ENCODE data around the gene DHRS3. TPM values are rescaled to one million over a fixed set of nuclear protein-coding genes. Genes with fewer than 3 reads are reported as not detected.

Gene DHRS3
- total RNA-seq, 1 experiment from 2014 or later = 37.7 TPM

DNA sequence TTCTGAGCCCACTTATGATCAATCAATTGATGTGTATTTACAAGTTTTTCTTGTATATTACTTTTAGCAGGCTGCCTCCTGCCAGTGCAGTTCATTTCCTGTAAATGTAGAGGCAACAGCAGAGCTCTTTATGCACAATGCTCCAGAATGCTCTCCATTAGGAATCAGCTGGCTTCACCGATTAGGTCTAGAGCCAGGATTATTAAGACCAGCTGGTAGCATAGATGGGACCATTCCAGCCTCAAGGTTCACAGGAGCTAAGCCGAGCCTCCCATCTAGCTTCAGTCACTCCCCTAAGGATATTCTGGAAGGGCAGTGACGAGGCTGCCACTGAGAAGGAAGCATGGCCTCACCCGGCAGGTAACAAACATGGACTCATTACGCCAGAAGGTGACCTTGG, 36.8 kb downstream of the DHRS3 start (continued):
- TF ChIP-seq, protein P1, sequence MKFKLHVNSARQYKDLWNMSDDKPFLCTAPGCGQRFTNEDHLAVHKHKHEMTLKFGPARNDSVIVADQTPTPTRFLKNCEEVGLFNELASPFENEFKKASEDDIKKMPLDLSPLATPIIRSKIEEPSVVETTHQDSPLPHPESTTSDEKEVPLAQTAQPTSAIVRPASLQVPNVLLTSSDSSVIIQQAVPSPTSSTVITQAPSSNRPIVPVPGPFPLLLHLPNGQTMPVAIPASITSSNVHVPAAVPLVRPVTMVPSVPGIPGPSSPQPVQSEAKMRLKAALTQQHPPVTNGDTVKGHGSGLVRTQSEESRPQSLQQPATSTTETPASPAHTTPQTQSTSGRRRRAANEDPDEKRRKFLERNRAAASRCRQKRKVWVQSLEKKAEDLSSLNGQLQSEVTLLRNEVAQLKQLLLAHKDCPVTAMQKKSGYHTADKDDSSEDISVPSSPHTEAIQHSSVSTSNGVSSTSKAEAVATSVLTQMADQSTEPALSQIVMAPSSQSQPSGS (CRISPR knock-in tag; IDR thresholded peaks at IDR 0.05; ENCODE audit: borderline replicate concordance, low read depth) = no peak
- TF ChIP-seq EMX1 (CRISPR knock-in tag; IDR thresholded peaks at IDR 0.05) (no peak), ZNF138 (CRISPR knock-in tag; conservative IDR thresholded peaks at IDR 0.05) (no peak), TEAD1 (CRISPR knock-in tag; IDR thresholded peaks at IDR 0.05) (no peak), ZNF423 (CRISPR knock-in tag; IDR thresholded peaks at IDR 0.05) (no peak), FOXK1 (CRISPR knock-in tag; IDR thresholded peaks at IDR 0.05) (no peak), OVOL2 (CRISPR knock-in tag; IDR thresholded peaks at IDR 0.05; ENCODE audit: borderline replicate concordance) (no peak), KAT7 (CRISPR knock-in tag; IDR thresholded peaks at IDR 0.05; ENCODE audit: borderline replicate concordance) (no peak), GABPB1 (CRISPR knock-in tag; IDR thresholded peaks at IDR 0.05) (no peak), RELA (CRISPR knock-in tag; IDR thresholded peaks at IDR 0.05; ENCODE audit: borderline replicate concordance) (no peak)
- TF ChIP-seq, protein P2, sequence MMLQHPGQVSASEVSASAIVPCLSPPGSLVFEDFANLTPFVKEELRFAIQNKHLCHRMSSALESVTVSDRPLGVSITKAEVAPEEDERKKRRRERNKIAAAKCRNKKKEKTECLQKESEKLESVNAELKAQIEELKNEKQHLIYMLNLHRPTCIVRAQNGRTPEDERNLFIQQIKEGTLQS (CRISPR knock-in tag; conservative IDR thresholded peaks at IDR 0.05) = no peak

DNA sequence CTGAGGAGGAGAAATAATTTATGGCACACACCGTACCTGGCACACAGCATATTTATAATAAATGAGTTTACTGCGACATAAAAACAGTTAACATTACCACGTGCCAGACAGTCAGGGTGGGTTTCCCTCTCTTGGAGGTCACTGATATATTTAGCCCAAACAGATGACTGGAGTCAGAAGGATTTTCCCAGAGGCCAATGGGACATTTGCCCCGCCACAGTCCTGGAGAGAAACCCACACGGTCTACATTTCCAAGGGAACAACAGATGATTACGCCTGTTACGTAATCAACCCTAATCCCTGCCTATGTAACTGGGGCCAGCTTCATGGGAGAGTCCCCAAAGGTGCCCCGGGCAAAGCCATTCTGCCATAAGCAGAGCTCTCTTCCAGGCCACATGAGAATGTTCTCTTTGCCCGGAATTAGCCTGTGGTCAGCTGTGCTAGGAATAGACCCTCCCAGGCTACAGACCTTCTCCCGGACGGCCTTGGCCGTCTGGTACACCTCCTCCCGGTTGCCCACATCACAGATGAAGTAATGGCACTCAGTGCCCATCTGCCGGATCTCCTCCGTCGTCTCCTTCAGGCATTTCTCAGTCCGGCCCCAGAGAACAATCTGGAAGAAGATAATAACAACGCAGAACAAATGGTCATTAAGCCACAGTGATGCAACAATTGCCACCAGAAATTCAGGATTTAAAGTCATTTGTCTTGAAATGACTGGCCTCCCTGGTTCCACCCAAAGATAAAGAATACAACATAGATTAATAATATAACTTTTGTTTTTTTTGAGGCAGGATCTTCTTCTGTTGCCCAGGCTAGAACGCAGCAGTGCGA, 37.7 kb downstream of the DHRS3 start:
- H3K9me3 Mint-ChIP-seq = peaks cover 3% of the 10 kb centered on the region; the same call in 1 of the 2 replicates
- peaks cover 6% of the 10 kb centered on the region for H3K4me1 Mint-ChIP-seq
- ATAC-seq = no peak
- H3K4me3 Mint-ChIP-seq = no peak overlapping the region
- peaks cover 9% of the 10 kb centered on the region for H3K36me3 Mint-ChIP-seq
- DNase-seq (ENCODE audit: low spot score) = no peak
- TF ChIP-seq JAZF1 (CRISPR knock-in tag; IDR thresholded peaks at IDR 0.05) = no peak
- TF ChIP-seq, protein P3, sequence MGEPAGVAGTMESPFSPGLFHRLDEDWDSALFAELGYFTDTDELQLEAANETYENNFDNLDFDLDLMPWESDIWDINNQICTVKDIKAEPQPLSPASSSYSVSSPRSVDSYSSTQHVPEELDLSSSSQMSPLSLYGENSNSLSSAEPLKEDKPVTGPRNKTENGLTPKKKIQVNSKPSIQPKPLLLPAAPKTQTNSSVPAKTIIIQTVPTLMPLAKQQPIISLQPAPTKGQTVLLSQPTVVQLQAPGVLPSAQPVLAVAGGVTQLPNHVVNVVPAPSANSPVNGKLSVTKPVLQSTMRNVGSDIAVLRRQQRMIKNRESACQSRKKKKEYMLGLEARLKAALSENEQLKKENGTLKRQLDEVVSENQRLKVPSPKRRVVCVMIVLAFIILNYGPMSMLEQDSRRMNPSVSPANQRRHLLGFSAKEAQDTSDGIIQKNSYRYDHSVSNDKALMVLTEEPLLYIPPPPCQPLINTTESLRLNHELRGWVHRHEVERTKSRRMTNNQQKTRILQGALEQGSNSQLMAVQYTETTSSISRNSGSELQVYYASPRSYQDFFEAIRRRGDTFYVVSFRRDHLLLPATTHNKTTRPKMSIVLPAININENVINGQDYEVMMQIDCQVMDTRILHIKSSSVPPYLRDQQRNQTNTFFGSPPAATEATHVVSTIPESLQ (CRISPR knock-in tag; IDR thresholded peaks at IDR 0.05) = no peak
- no peak overlapping the region for H3K27ac Mint-ChIP-seq
- POLR2A ChIA-PET = no interaction called here
- CTCF ChIA-PET = no interaction called here
- H3K27me3 Mint-ChIP-seq (ENCODE audit: low read depth) = no peaks in the 10 kb centered on the region

DNA sequence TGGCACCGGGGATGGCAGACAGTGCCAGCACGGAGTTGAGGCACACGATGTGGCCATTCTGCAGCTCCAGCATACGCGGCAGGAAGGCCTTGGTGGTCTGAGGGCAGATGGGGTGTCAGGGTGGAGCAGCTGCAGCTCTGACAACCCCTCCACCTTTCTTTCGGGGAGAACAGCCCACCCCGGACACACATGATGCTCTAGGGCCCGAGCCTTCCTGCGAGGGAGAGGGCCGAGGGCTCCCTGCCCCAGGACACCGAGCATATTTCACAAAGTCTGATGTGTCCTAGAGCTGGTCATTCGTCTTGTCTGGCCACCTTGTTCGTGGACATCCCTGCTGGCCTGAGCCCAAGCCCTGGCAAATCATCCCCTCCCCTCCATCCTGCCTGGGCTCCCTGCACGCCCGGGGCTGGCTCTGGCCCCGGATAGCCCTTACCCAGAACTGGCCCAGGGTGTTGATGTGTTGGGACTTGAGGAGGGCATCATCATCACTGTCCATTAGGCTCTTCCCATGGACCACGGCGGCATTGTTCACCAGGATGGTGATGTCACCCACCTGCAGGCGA, 39.1 kb downstream of the DHRS3 start:
- ATAC-seq (no peak), DNase-seq (ENCODE audit: low spot score) (no peak)
- peaks cover 6% of the 10 kb centered on the region for H3K4me1 Mint-ChIP-seq
- peaks cover 3% of the 10 kb centered on the region; the same call in 1 of the 2 replicates for H3K9me3 Mint-ChIP-seq
- no peaks in the 10 kb centered on the region for H3K27me3 Mint-ChIP-seq (ENCODE audit: low read depth)
- ChIA-PET CTCF (no interaction called here), POLR2A (no interaction called here)
- peaks cover 12% of the 10 kb centered on the region for H3K36me3 Mint-ChIP-seq
- no peak overlapping the region for H3K4me3 Mint-ChIP-seq
- no peak for TF ChIP-seq MYBL2 (CRISPR knock-in tag; IDR thresholded peaks at IDR 0.05)
- TF ChIP-seq ZBTB21 (CRISPR knock-in tag; IDR thresholded peaks at IDR 0.05; ENCODE audit: borderline replicate concordance) = no peak
- TF ChIP-seq, protein P4, sequence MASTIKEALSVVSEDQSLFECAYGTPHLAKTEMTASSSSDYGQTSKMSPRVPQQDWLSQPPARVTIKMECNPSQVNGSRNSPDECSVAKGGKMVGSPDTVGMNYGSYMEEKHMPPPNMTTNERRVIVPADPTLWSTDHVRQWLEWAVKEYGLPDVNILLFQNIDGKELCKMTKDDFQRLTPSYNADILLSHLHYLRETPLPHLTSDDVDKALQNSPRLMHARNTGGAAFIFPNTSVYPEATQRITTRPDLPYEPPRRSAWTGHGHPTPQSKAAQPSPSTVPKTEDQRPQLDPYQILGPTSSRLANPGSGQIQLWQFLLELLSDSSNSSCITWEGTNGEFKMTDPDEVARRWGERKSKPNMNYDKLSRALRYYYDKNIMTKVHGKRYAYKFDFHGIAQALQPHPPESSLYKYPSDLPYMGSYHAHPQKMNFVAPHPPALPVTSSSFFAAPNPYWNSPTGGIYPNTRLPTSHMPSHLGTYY (CRISPR knock-in tag; IDR thresholded peaks at IDR 0.05) = no peak
- TF ChIP-seq MXD4 (CRISPR knock-in tag; IDR thresholded peaks at IDR 0.05; ENCODE audit: borderline replicate concordance) = no peak
- TF ChIP-seq HMGA2 (CRISPR knock-in tag; IDR thresholded peaks at IDR 0.05) = no peak
- TF ChIP-seq, protein P2 (CRISPR knock-in tag; conservative IDR thresholded peaks at IDR 0.05) = no peak
- TF ChIP-seq KAT7 (CRISPR knock-in tag; IDR thresholded peaks at IDR 0.05; ENCODE audit: borderline replicate concordance) = no peak
- TF ChIP-seq, protein P5, sequence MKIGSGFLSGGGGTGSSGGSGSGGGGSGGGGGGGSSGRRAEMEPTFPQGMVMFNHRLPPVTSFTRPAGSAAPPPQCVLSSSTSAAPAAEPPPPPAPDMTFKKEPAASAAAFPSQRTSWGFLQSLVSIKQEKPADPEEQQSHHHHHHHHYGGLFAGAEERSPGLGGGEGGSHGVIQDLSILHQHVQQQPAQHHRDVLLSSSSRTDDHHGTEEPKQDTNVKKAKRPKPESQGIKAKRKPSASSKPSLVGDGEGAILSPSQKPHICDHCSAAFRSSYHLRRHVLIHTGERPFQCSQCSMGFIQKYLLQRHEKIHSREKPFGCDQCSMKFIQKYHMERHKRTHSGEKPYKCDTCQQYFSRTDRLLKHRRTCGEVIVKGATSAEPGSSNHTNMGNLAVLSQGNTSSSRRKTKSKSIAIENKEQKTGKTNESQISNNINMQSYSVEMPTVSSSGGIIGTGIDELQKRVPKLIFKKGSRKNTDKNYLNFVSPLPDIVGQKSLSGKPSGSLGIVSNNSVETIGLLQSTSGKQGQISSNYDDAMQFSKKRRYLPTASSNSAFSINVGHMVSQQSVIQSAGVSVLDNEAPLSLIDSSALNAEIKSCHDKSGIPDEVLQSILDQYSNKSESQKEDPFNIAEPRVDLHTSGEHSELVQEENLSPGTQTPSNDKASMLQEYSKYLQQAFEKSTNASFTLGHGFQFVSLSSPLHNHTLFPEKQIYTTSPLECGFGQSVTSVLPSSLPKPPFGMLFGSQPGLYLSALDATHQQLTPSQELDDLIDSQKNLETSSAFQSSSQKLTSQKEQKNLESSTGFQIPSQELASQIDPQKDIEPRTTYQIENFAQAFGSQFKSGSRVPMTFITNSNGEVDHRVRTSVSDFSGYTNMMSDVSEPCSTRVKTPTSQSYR (CRISPR knock-in tag; IDR thresholded peaks at IDR 0.05) = no peak
- no peak for TF ChIP-seq ZNF671 (CRISPR knock-in tag; IDR thresholded peaks at IDR 0.05)
- TF ChIP-seq GRHL2 (CRISPR knock-in tag; IDR thresholded peaks at IDR 0.05; ENCODE audit: insufficient replicate concordance, severe bottlenecking) = no peak
- no peak for TF ChIP-seq ZNF317 (CRISPR knock-in tag; IDR thresholded peaks at IDR 0.05; ENCODE audit: borderline replicate concordance, low read depth)
- no peak for TF ChIP-seq ZNF121 (CRISPR knock-in tag; IDR thresholded peaks at IDR 0.05)
- no peak for TF ChIP-seq JAZF1 (CRISPR knock-in tag; IDR thresholded peaks at IDR 0.05)
- no peak for TF ChIP-seq ZNF423 (CRISPR knock-in tag; IDR thresholded peaks at IDR 0.05)
- TF ChIP-seq TEAD1 (CRISPR knock-in tag; IDR thresholded peaks at IDR 0.05) = no peak
- H3K27ac Mint-ChIP-seq = no peak overlapping the region

Measured in WTC11 (cell line).